ENCODE results near the gene SLC9A2.

Gene SLC9A2

GRCh38 chr2:102674836-102675235 lies 55.5 kb downstream of the SLC9A2 start:
- DNase-seq (ENCODE audit: low read depth, low spot score): no peak

- no peak for DNase-seq (ENCODE audit: low read depth, low spot score)
Observed at GRCh38 chr2:102677244-102678215, 58.2 kb downstream of the SLC9A2 start.

GRCh38 chr2:102678442-102678841 lies 59.1 kb downstream of the SLC9A2 start:
- no peak for DNase-seq (ENCODE audit: low read depth, low spot score)

GRCh38 chr2:102686479-102687439 lies 67.4 kb downstream of the SLC9A2 start:
- DNase-seq (ENCODE audit: low read depth, low spot score): no peak

GRCh38 chr2:102690012-102690411 lies 70.7 kb downstream of the SLC9A2 start:
- no peak for DNase-seq (ENCODE audit: low read depth, low spot score)

GRCh38 chr2:102696463-102696862 lies 77.1 kb downstream of the SLC9A2 start:
- no peak for DNase-seq (ENCODE audit: low read depth, low spot score)

GRCh38 chr2:102698369-102699111 lies 79.2 kb downstream of the SLC9A2 start:
- DNase-seq (ENCODE audit: low read depth, low spot score): no peak

GRCh38 chr2:102703305-102703704 lies 84.0 kb downstream of the SLC9A2 start:
- no peak for DNase-seq (ENCODE audit: low read depth, low spot score)

- DNase-seq (ENCODE audit: low read depth, low spot score): no peak
Observed at GRCh38 chr2:102703748-102704147, 84.4 kb downstream of the SLC9A2 start.

GRCh38 chr2:102704531-102704930 lies 85.2 kb downstream of the SLC9A2 start:
- DNase-seq (ENCODE audit: low read depth, low spot score): no peak

GRCh38 chr2:102707796-102708695 lies 88.7 kb downstream of the SLC9A2 start:
- DNase-seq (ENCODE audit: low read depth, low spot score): no peak

GRCh38 chr2:102708847-102709559 lies 89.7 kb downstream of the SLC9A2 start:
- no peak for DNase-seq (ENCODE audit: low read depth, low spot score)

GRCh38 chr2:102717308-102718018 lies 98.1 kb downstream of the SLC9A2 start:
- DNase-seq (ENCODE audit: low read depth, low spot score): no peak

GRCh38 chr2:102718387-102719316 lies 99.3 kb downstream of the SLC9A2 start:
- no peak for DNase-seq (ENCODE audit: low read depth, low spot score)

- no peak for DNase-seq (ENCODE audit: low read depth, low spot score)
Observed at GRCh38 chr2:102724016-102724490, 104.7 kb downstream of the SLC9A2 start.

GRCh38 chr2:102724553-102724952 lies 105.2 kb downstream of the SLC9A2 start:
- DNase-seq (ENCODE audit: low read depth, low spot score): no peak

- no peak for DNase-seq (ENCODE audit: low read depth, low spot score)
Observed at GRCh38 chr2:102726128-102727087, 107.1 kb downstream of the SLC9A2 start.
